ENCODE data around the gene PDZRN4.

PDZRN4 gene

DNA sequence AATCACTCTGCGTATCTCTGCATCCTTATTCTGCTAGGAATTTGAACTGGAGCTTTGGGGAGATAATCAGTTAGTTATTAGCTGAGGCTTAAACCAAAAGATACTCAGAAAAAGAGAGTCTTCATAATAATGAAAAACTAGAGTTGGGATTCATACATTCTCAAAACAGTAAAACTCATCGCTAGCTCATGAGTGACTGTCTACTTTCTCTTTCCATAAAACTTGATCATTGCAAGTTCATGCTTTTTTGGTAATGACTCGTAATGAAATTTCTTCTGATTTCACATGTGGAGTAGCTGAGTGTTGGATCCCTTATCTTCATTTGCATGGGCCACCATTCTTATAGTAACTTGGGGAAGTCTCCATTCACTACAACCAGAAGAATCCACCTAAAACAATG is 397.7 kb downstream of the PDZRN4 start:
- TF ChIP-seq ZNF565 (CRISPR knock-in tag; conservative IDR thresholded peaks at IDR 0.05; ENCODE audit: low read depth) (no peak), ISL1 (CRISPR knock-in tag; IDR thresholded peaks at IDR 0.05) (no peak), ZNF8 (CRISPR knock-in tag; IDR thresholded peaks at IDR 0.05) (no peak), ESRRG (CRISPR knock-in tag; IDR thresholded peaks at IDR 0.05) (no peak), ZFP30 (CRISPR knock-in tag; IDR thresholded peaks at IDR 0.05) (no peak), TOX (CRISPR knock-in tag; IDR thresholded peaks at IDR 0.05; ENCODE audit: borderline replicate concordance) (no peak)
- TF ChIP-seq, protein P1, sequence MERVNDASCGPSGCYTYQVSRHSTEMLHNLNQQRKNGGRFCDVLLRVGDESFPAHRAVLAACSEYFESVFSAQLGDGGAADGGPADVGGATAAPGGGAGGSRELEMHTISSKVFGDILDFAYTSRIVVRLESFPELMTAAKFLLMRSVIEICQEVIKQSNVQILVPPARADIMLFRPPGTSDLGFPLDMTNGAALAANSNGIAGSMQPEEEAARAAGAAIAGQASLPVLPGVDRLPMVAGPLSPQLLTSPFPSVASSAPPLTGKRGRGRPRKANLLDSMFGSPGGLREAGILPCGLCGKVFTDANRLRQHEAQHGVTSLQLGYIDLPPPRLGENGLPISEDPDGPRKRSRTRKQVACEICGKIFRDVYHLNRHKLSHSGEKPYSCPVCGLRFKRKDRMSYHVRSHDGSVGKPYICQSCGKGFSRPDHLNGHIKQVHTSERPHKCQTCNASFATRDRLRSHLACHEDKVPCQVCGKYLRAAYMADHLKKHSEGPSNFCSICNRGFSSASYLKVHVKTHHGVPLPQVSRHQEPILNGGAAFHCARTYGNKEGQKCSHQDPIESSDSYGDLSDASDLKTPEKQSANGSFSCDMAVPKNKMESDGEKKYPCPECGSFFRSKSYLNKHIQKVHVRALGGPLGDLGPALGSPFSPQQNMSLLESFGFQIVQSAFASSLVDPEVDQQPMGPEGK (CRISPR knock-in tag; IDR thresholded peaks at IDR 0.05; ENCODE audit: borderline replicate concordance) = no peak
- no peak for ATAC-seq

GRCh38 chr12:41587574-41587973 is 399.5 kb downstream of the PDZRN4 start:
- ATAC-seq = no peak
- TF ChIP-seq BACH2 (CRISPR knock-in tag; IDR thresholded peaks at IDR 0.05; ENCODE audit: borderline replicate concordance) = no peak
- no peak for TF ChIP-seq ZNF8 (CRISPR knock-in tag; IDR thresholded peaks at IDR 0.05)
- TF ChIP-seq ZFP30 (CRISPR knock-in tag; IDR thresholded peaks at IDR 0.05) = no peak
- no peak for TF ChIP-seq CSDC2 (CRISPR knock-in tag; IDR thresholded peaks at IDR 0.05)
- no peak for TF ChIP-seq ESRRG (CRISPR knock-in tag; IDR thresholded peaks at IDR 0.05)
- TF ChIP-seq ARNTL (CRISPR knock-in tag; IDR thresholded peaks at IDR 0.05; ENCODE audit: borderline replicate concordance, low read depth) = no peak
- no peak for TF ChIP-seq ISL1 (CRISPR knock-in tag; IDR thresholded peaks at IDR 0.05)
- TF ChIP-seq ZC3H10 (CRISPR knock-in tag; IDR thresholded peaks at IDR 0.05) = no peak
- TF ChIP-seq, protein P2, sequence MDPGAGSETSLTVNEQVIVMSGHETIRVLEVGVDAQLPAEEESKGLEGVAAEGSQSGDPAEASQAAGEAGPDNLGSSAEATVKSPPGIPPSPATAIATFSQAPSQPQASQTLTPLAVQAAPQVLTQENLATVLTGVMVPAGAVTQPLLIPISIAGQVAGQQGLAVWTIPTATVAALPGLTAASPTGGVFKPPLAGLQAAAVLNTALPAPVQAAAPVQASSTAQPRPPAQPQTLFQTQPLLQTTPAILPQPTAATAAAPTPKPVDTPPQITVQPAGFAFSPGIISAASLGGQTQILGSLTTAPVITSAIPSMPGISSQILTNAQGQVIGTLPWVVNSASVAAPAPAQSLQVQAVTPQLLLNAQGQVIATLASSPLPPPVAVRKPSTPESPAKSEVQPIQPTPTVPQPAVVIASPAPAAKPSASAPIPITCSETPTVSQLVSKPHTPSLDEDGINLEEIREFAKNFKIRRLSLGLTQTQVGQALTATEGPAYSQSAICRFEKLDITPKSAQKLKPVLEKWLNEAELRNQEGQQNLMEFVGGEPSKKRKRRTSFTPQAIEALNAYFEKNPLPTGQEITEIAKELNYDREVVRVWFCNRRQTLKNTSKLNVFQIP (CRISPR knock-in tag; IDR thresholded peaks at IDR 0.05; ENCODE audit: borderline replicate concordance, low read depth) = no peak
- no peak for TF ChIP-seq PPARA (CRISPR knock-in tag; IDR thresholded peaks at IDR 0.05; ENCODE audit: borderline replicate concordance)
- TF ChIP-seq TSHZ2 (CRISPR knock-in tag; IDR thresholded peaks at IDR 0.05) = no peak
- TF ChIP-seq, protein P3, sequence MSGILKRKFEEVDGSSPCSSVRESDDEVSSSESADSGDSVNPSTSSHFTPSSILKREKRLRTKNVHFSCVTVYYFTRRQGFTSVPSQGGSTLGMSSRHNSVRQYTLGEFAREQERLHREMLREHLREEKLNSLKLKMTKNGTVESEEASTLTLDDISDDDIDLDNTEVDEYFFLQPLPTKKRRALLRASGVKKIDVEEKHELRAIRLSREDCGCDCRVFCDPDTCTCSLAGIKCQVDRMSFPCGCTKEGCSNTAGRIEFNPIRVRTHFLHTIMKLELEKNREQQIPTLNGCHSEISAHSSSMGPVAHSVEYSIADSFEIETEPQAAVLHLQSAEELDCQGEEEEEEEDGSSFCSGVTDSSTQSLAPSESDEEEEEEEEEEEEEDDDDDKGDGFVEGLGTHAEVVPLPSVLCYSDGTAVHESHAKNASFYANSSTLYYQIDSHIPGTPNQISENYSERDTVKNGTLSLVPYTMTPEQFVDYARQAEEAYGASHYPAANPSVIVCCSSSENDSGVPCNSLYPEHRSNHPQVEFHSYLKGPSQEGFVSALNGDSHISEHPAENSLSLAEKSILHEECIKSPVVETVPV (CRISPR knock-in tag; IDR thresholded peaks at IDR 0.05) = no peak
- no peak for TF ChIP-seq SNAI2 (CRISPR knock-in tag; IDR thresholded peaks at IDR 0.05)
- no peak for TF ChIP-seq ZNF70 (CRISPR knock-in tag; IDR thresholded peaks at IDR 0.05)

DNA sequence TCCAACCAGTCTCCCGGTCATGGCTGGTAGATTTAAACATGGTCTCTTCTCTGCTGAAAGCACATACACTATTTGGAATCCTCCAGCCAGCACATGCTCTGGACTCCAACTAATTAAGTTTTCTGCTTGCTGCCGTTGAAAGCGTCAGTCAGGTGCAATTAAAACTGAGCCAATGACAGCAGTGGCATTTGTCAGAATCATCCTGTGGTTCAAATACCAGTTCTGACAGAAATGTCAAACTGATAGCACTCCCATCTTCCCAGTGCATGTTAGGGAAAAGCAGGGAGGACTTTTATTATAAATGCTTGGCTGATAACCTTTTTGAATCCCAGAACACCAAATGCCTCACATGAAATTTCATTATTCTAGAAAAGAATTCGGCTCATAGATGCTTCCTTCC is 401.8 kb downstream of the PDZRN4 start:
- no peak for TF ChIP-seq RARB (CRISPR knock-in tag; IDR thresholded peaks at IDR 0.05)
- TF ChIP-seq, protein P4, sequence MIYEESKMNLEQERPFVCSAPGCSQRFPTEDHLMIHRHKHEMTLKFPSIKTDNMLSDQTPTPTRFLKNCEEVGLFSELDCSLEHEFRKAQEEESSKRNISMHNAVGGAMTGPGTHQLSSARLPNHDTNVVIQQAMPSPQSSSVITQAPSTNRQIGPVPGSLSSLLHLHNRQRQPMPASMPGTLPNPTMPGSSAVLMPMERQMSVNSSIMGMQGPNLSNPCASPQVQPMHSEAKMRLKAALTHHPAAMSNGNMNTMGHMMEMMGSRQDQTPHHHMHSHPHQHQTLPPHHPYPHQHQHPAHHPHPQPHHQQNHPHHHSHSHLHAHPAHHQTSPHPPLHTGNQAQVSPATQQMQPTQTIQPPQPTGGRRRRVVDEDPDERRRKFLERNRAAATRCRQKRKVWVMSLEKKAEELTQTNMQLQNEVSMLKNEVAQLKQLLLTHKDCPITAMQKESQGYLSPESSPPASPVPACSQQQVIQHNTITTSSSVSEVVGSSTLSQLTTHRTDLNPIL (CRISPR knock-in tag; IDR thresholded peaks at IDR 0.05; ENCODE audit: low read depth) = no peak
- TF ChIP-seq ZFP3 (CRISPR knock-in tag; IDR thresholded peaks at IDR 0.05) = no peak
- TF ChIP-seq, protein P2 (CRISPR knock-in tag; IDR thresholded peaks at IDR 0.05; ENCODE audit: borderline replicate concordance, low read depth) = no peak
- TF ChIP-seq CSDC2 (CRISPR knock-in tag; IDR thresholded peaks at IDR 0.05) = no peak
- no peak for TF ChIP-seq ZFP30 (CRISPR knock-in tag; IDR thresholded peaks at IDR 0.05)
- no peak for ATAC-seq
